ENCODE data around the gene NRIP1.

The NRIP1 gene

GRCh38 chr21:15018382-15018781, 46.4 kb downstream of the NRIP1 start:
- TF ChIP-seq, protein P1, sequence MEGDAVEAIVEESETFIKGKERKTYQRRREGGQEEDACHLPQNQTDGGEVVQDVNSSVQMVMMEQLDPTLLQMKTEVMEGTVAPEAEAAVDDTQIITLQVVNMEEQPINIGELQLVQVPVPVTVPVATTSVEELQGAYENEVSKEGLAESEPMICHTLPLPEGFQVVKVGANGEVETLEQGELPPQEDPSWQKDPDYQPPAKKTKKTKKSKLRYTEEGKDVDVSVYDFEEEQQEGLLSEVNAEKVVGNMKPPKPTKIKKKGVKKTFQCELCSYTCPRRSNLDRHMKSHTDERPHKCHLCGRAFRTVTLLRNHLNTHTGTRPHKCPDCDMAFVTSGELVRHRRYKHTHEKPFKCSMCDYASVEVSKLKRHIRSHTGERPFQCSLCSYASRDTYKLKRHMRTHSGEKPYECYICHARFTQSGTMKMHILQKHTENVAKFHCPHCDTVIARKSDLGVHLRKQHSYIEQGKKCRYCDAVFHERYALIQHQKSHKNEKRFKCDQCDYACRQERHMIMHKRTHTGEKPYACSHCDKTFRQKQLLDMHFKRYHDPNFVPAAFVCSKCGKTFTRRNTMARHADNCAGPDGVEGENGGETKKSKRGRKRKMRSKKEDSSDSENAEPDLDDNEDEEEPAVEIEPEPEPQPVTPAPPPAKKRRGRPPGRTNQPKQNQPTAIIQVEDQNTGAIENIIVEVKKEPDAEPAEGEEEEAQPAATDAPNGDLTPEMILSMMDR (IDR thresholded peaks at IDR 0.05; ENCODE audit: control insufficient read depth, extremely low read depth, insufficient read depth), result no peak
- no peak for DNase-seq (ENCODE audit: low read depth)
- no peak overlapping the region for H3K4me3 ChIP-seq (ENCODE audit: low read depth, low read length)

DNA sequence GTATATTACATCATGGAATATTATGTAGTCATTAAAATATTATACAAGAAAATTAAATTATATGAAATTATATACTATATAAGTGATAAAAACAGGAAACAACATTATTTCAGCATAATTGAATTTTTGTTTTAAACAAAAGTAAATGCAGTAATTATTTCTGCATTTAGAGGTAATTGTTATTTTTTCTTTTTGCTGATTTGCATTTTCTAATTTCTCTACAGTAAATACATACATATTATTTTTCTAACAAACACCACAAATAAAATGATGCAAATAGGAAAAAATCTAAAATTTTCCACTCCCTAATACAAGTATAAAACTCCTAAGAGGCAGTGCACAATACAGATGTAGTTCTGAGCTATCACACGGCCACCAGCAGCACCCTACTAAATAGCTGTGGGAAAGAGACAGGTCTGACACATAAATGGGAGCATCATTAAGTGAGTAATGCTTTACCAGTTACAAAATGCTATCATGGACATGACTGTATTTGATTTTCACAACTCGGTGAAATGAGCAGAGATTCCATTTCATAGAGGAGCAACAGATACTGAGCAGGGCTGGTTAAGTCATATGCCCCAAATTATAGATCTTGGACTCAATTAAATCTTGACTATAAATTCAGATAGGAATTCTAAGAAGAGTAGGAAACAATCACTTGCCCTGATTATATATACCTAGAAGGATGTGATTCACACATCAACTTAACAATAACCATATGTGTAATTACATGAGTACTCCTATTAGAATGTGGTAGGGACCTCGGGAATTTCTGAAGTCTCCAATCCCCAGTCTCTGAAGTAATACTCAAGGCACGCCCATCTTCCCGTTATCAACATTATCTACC, 49.0 kb downstream of the NRIP1 start:
- TF ChIP-seq, protein P1 (IDR thresholded peaks at IDR 0.05; ENCODE audit: control insufficient read depth, extremely low read depth, insufficient read depth), result no peak
- no peak overlapping the region for H3K4me3 ChIP-seq (ENCODE audit: low read depth, low read length)
- no peak for DNase-seq (ENCODE audit: low read depth)

- TF ChIP-seq, protein P1 (IDR thresholded peaks at IDR 0.05; ENCODE audit: control insufficient read depth, extremely low read depth, insufficient read depth), result no peak
- no peak overlapping the region for H3K4me3 ChIP-seq (ENCODE audit: low read depth, low read length)
- DNase-seq (ENCODE audit: low read depth), result no peak
Observed at GRCh38 chr21:15014221-15014620, 50.6 kb downstream of the NRIP1 start.

DNA sequence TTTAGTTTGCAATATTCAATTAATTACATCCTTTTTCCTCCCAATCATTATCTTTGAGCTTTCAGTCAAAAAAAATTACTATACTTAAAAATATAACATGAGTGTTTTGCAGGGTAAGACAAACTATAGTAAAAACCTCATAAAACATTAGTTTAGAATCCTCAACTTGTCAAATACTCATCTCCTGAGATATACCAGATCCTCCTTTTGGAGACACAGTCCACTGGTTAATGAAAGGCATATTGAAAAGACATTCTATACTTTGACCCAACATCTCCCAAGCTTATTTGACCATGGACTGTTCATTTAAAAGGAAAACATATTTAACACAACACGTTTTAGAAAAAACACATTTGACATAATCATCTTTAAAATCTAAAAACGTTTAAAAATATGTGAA, 52.8 kb downstream of the NRIP1 start:
- TF ChIP-seq, protein P1 (IDR thresholded peaks at IDR 0.05; ENCODE audit: control insufficient read depth, extremely low read depth, insufficient read depth), result no peak
- H3K4me3 ChIP-seq (ENCODE audit: low read depth, low read length), result no peak overlapping the region
- DNase-seq (ENCODE audit: low read depth), result no peak

GRCh38 chr21:15010645-15011044, 54.2 kb downstream of the NRIP1 start:
- DNase-seq (ENCODE audit: low read depth), result no peak
- no peak overlapping the region for H3K4me3 ChIP-seq (ENCODE audit: low read depth, low read length)
- TF ChIP-seq, protein P1 (IDR thresholded peaks at IDR 0.05; ENCODE audit: control insufficient read depth, extremely low read depth, insufficient read depth), result no peak

DNA sequence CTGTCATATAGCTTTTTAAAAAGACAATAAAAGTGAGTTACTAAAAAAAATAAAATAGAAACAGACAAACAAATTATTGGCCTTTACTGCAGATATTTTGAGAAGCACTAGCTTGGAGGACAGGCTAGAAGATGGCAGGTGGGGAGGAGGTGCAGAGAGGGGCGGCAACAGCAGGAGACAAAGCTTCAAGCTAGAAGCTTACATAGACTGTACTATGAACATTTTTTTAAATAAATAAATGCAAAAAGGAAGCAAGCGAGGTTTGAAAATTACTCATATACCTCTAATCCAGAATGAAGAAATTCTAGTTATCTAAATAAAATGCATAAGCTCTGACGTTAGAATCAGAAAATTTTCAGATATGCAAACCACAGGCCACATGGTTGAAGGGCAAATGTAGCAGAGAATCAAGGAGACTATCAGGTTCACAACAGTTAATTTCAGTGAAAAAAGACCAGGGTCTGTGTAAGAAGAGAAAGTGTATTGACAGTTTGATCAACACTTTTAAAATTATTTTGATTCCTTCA, 54.9 kb downstream of the NRIP1 start:
- DNase-seq (ENCODE audit: low read depth), result no peak
- TF ChIP-seq, protein P1 (IDR thresholded peaks at IDR 0.05; ENCODE audit: control insufficient read depth, extremely low read depth, insufficient read depth), result no peak

More for the DNA sequence above, 54.9 kb downstream of the NRIP1 start:
- no peak overlapping the region for H3K4me3 ChIP-seq (ENCODE audit: low read depth, low read length)

Data from LNCaP clone FGC (cell line).